HepG2 (cell line): ENCODE data around the gene SCUBE1. TPM values are rescaled to one million over a fixed set of nuclear protein-coding genes. Genes with fewer than 3 reads are reported as not detected.

Experiments
- ATAC-seq: fragments of 200-7000 bp; cut with Tn5 transposase; 3 replicates; pipeline ENCODE4 v1.9.1; 2020; ENCODE audit warnings: mild to moderate bottlenecking, moderate library complexity
- BruUV-seq: library from RNA; stranded (reverse); fragments of 400-500 nt; replicated peaks from 2 replicates; lab custom pipeline; 2021; lab: Mats Ljungman, UMichigan
- CTCF ChIA-PET: fragments of 300-600 bp; formaldehyde crosslinking; extraction: SDS; loops from one replicate; lab custom pipeline; 2021; ENCODE audit warnings: low total read pairs, inconsistent platforms, low intra/inter-chr PET ratio; lab: Yijun Ruan, JAX
- POLR2A ChIA-PET: fragments of 350-600 bp; sonication (Branson Sonifier 250); formaldehyde crosslinking; loops from one replicate; lab custom pipeline; 2020; ENCODE audit warnings: antibody characterized with exemption, inconsistent platforms; lab: Yijun Ruan, JAX
- DNase-seq: peaks from one replicate; pipeline ENCODE4 v3.0.0-alpha.2; 2015; ENCODE audit warnings: low spot score
- FAIRE-seq: peaks from 3 replicates; lab custom pipeline; 2011; peaks lifted over from hg19 to GRCh38; lab: Jason Lieb, UNC
- H2AFZ ChIP-seq: one replicate; pipeline ENCODE4 v1.6.1; 2011; ENCODE audit warnings: low read length, inconsistent platforms
- H3K27ac ChIP-seq: fragments of 300-600 bp; 3 replicates; pipeline ENCODE4 v1.8.0; 2011; ENCODE audit warnings: mixed run types, mild to moderate bottlenecking, mixed read lengths, low read length, inconsistent platforms; ENCODE audit not compliant: insufficient read depth; ENCODE audit errors: extremely low read length
- H3K27me3 ChIP-seq, 2 experiments: fragments of 200-600 bp in 1 of 2; 2 replicates in 1 of 2; 3 replicates in 1 of 2; pipeline versions ENCODE4 v1.6.0 to v1.8.0; 2011; ENCODE audit warnings: low read length in 2 of 2, mild to moderate bottlenecking in 2 of 2, moderate library complexity in 2 of 2, inconsistent platforms in 1 of 2; ENCODE audit not compliant: insufficient read depth in 2 of 2, control insufficient read depth in 1 of 2
- H3K36me3 ChIP-seq, 2 experiments: fragments of 200-600 bp in 1 of 2; replicated peaks in 1 of 2; 2 replicates in 1 of 2; 3 replicates in 1 of 2; pipeline versions ENCODE4 v1.5.1 to v1.8.0; 2011; ENCODE audit warnings: low read length in 2 of 2, inconsistent platforms in 1 of 2; ENCODE audit not compliant: insufficient read depth in 2 of 2, control insufficient read depth in 1 of 2
- H3K4me1 ChIP-seq: 2 replicates; pipeline ENCODE4 v1.5.1; 2012; ENCODE audit warnings: low read length, inconsistent platforms; ENCODE audit not compliant: insufficient read depth
- H3K4me2 ChIP-seq: 2 replicates; pipeline ENCODE4 v1.6.0; 2011; ENCODE audit warnings: low read depth, low read length, inconsistent platforms
- H3K4me3 ChIP-seq, 3 experiments: fragments of 200-600 bp in 1 of 3; sonication (generic), shearing (Covaris generic) in 1 of 3; replicated peaks in 1 of 3; 2 replicates each; pipeline ENCODE4 v1.5.1; 2011 to 2016; ENCODE audit warnings: low read length in 3 of 3, inconsistent platforms in 2 of 3, low read depth in 2 of 3, mild to moderate bottlenecking in 2 of 3, control low read depth in 1 of 3, mixed read lengths in 1 of 3; ENCODE audit not compliant: insufficient read depth in 1 of 3
- H3K79me2 ChIP-seq: one replicate; pipeline ENCODE4 v1.6.1; 2011; ENCODE audit warnings: low read length, inconsistent platforms; ENCODE audit not compliant: insufficient read depth
- H3K9ac ChIP-seq: 2 replicates; pipeline ENCODE4 v1.6.0; 2011; ENCODE audit warnings: mild to moderate bottlenecking, low read depth, low read length, inconsistent platforms; ENCODE audit not compliant: insufficient read depth
- H3K9me3 ChIP-seq: 2 replicates; pipeline ENCODE4 v1.5.1; 2012; ENCODE audit warnings: mild to moderate bottlenecking, low read length
- H4K20me1 ChIP-seq: 2 replicates; pipeline ENCODE4 v1.6.0; 2011; ENCODE audit warnings: inconsistent platforms, mild to moderate bottlenecking, low read length, moderate library complexity; ENCODE audit not compliant: insufficient read depth
- ARNT2 ChIP-seq: sonication (generic); formaldehyde crosslinking; IDR thresholded peaks from 2 replicates; pipeline ENCODE4 v1.8.0; 2022; ENCODE audit warnings: mild to moderate bottlenecking, low read depth, missing genetic modification reagents, moderate library complexity
- KDM2A ChIP-seq: sonication (generic); formaldehyde crosslinking; IDR thresholded peaks from 2 replicates; pipeline ENCODE4 v1.4.0; 2020; ENCODE audit warnings: low read depth, missing genetic modification reagents, borderline replicate concordance
- NCOA2 ChIP-seq: sonication (generic); formaldehyde crosslinking; IDR thresholded peaks from 2 replicates; pipeline ENCODE4 v1.8.0; 2022; ENCODE audit warnings: inconsistent platforms
- RORA ChIP-seq: sonication (generic); formaldehyde crosslinking; IDR thresholded peaks from 2 replicates; pipeline ENCODE4 v1.5.0; 2020; ENCODE audit warnings: mild to moderate bottlenecking, missing genetic modification reagents, moderate library complexity
- TFAP4 ChIP-seq: sonication (generic); IDR thresholded peaks from 2 replicates; pipeline ENCODE4 v1.6.1; 2016; ENCODE audit warnings: low read depth, borderline replicate concordance
- TSC22D2 ChIP-seq: sonication (generic); formaldehyde crosslinking; IDR thresholded peaks from 2 replicates; pipeline ENCODE4 v1.5.1; 2020; ENCODE audit warnings: missing genetic modification reagents, mild to moderate bottlenecking, borderline replicate concordance
- ZFYVE20 ChIP-seq: sonication (generic); formaldehyde crosslinking; IDR thresholded peaks from 2 replicates; pipeline ENCODE4 v1.8.0; 2023; ENCODE audit warnings: low read depth, mild to moderate bottlenecking, moderate library complexity, missing genetic modification reagents, borderline replicate concordance
- ZNF230 ChIP-seq: sonication (generic); formaldehyde crosslinking; IDR thresholded peaks from 2 replicates; pipeline ENCODE4 v1.4.0; 2020; ENCODE audit warnings: mild to moderate bottlenecking, missing genetic modification reagents
- ZNF430 ChIP-seq: sonication (generic); formaldehyde crosslinking; IDR thresholded peaks from 2 replicates; pipeline ENCODE4 v1.9.0; 2021; ENCODE audit warnings: mild to moderate bottlenecking, missing genetic modification reagents
- ZNF512B ChIP-seq: sonication (generic); formaldehyde crosslinking; IDR thresholded peaks from 2 replicates; pipeline ENCODE4 v1.5.1; 2020; ENCODE audit warnings: missing genetic modification reagents, mild to moderate bottlenecking, borderline replicate concordance
- ZNF530 ChIP-seq: sonication (generic); formaldehyde crosslinking; IDR thresholded peaks from 2 replicates; pipeline ENCODE4 v1.5.0; 2020; ENCODE audit warnings: low read depth, mild to moderate bottlenecking, missing genetic modification reagents
- ZNF646 ChIP-seq: sonication (generic); formaldehyde crosslinking; IDR thresholded peaks from 2 replicates; pipeline ENCODE4 v1.9.0; 2021; ENCODE audit warnings: mild to moderate bottlenecking, missing genetic modification reagents
- ZNF737 ChIP-seq: sonication (generic); formaldehyde crosslinking; IDR thresholded peaks from 2 replicates; pipeline ENCODE4 v1.5.0; 2020; ENCODE audit warnings: missing genetic modification reagents, mild to moderate bottlenecking, borderline replicate concordance
- ZNF839 ChIP-seq: sonication (generic); formaldehyde crosslinking; IDR thresholded peaks from 2 replicates; pipeline ENCODE4 v1.4.0; 2020; ENCODE audit warnings: missing genetic modification reagents, mild to moderate bottlenecking, borderline replicate concordance
- ZNF841 ChIP-seq: sonication (generic); formaldehyde crosslinking; IDR thresholded peaks from 2 replicates; pipeline ENCODE4 v1.8.1; 2023; ENCODE audit warnings: missing genetic modification reagents, borderline replicate concordance
- WGBS: methylation state at CpG from one replicate; pipeline ENCODE4 v1.1.6; 2017; ENCODE audit warnings: low lambda C conversion rate; 5-methylcytosine and 5-hydroxymethylcytosine counted together
- in situ Hi-C: cut with HindIII; loops from 2 replicates; pipeline ENCODE4 v1.10.0; 2017; ENCODE audit warnings: low pct_unique_long_range_greater_than_20kb; ENCODE audit not compliant: extremely low pct_ligation_motif_present
- intact Hi-C: fragments of 100-400 bp; cut with micrococcal nuclease; formaldehyde crosslinking; loops from one replicate; pipeline ENCODE4 v1.10.0; 2022; ENCODE audit not compliant: unreplicated experiment
- polyA plus RNA-seq, 8 experiments: library from polyadenylated mRNA; depleted of rRNA in 3 of 8; stranded (reverse) in 7 of 8; unstranded in 1 of 8; fragments of >200 nt; fragmentation: Illumina TruSeq in 4 of 8; extraction: Trizol in 4 of 8; gene quantifications; 2 replicates each; pipeline versions ENCODE4 v1.2.1 to v1.2.3, GENCODE V29; 2011 to 2016; ENCODE audit warnings: low read depth in 4 of 8, missing spikeins in 1 of 8, mixed read lengths in 1 of 8; ENCODE audit not compliant: insufficient read depth in 1 of 8
- total RNA-seq, 5 experiments: library from RNA; depleted of rRNA; stranded (reverse); fragments of >200 nt; fragmentation: Illumina TruSeq; extraction: Trizol; gene quantifications; 2 replicates each; pipeline ENCODE4 v1.2.3, GENCODE V29; 2016; ENCODE audit warnings: low read depth in 1 of 5

Gene SCUBE1
- total and polyA plus RNA-seq, 2 of the 13 experiments (the other 11 are each of a cell fraction or from before 2014, with no cell fraction given) = under 0.01 to 0.05 TPM

GRCh38 chr22:43303166-43303565 lies 40.0 kb downstream of the SCUBE1 start:
- Histone ChIP-seq H3K9me3 (no peaks in the 10 kb centered on the region), H3K9ac (no peak overlapping the region), H3K27ac (no peak overlapping the region), H3K79me2 (no peaks in the 10 kb centered on the region), H3K4me1 (no peaks in the 10 kb centered on the region), H3K36me3 (no peaks in the 10 kb centered on the region), H3K4me2 (no peak overlapping the region), H4K20me1 (peaks cover 2% of the 10 kb centered on the region; the same call in 1 of the 2 replicates), H3K27me3 (peaks cover 15 to 85% of the 10 kb centered on the region in 2 experiments; a peak in 4 of 5 replicates)
- ChIA-PET POLR2A (no interaction called here), CTCF (no interaction called here)
- DNase-seq (no peak), FAIRE-seq (no peak), ATAC-seq (no peak)
- intact Hi-C loops (no loop called here), in situ Hi-C loops (no loop called here)
- 49% methylated on average over 8 of the region's 8 CpGs for WGBS
- no peak for TF ChIP-seq KDM2A (CRISPR knock-in tag)
- no peak for TF ChIP-seq ZNF839 (CRISPR knock-in tag)
- TF ChIP-seq ZNF841 (CRISPR knock-in tag) = no peak
- no peak for TF ChIP-seq TSC22D2
- no peak for TF ChIP-seq ZNF646
- no peak for TF ChIP-seq ARNT2 (CRISPR knock-in tag)
- TF ChIP-seq NCOA2 = no peak
- TF ChIP-seq ZNF430 (CRISPR knock-in tag) = no peak
- no peak for TF ChIP-seq ZFYVE20 (CRISPR knock-in tag)
- TF ChIP-seq ZNF512B (CRISPR knock-in tag) = no peak
- no peak for TF ChIP-seq ZNF737 (CRISPR knock-in tag)
- TF ChIP-seq ZNF530 (CRISPR knock-in tag) = no peak
- TF ChIP-seq RORA (CRISPR knock-in tag) = no peak
- no peak for TF ChIP-seq ZNF230 (CRISPR knock-in tag)
- TF ChIP-seq TFAP4 = no peak
- TF ChIP-seq, all 625 proteins: peak for 0
- no TSS peak for BruUV-seq
- no peak overlapping the region for H2AFZ ChIP-seq
- H3K4me3 ChIP-seq = no peak overlapping the region
